ENCODE measurements around the gene GUCY2C.

The GUCY2C gene

GRCh38 chr12:14681190-14681589, 15.2 kb downstream of the GUCY2C start:
- no peak for DNase-seq

DNA sequence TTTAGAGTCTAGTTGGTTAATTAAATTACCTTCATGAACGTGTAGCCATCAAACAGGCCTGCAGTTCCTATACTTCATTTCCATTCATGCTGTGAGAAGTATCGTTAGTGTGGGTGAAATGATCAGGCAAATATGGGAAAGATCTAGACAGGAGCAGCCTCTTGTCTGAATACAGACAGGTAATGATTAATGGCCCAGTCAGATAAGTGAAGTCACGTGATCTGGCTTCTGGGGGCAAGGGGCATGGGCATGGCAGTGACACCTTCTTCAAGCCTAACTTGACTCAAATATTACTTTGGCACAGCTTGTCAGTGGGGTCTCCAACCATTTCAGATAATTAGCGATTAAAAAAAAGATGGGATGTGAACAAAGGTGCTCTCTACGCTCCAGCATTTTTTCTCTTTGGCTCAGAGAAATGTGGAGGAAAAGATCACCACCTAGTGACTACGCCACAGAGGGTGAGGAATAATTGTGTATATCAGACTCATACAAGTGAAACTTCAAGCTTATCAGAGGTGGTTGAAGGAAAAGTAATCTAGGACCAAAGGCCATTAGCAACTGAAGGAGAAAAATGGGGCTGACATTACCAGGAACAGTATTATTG, 17.8 kb downstream of the GUCY2C start:
- DNase-seq: no peak

GRCh38 chr12:14668591-14668990, 27.8 kb downstream of the GUCY2C start:
- no peak for DNase-seq

- DNase-seq: no peak
These were observed 30.7 kb downstream of the GUCY2C start for GRCh38 chr12:14665354-14666348.

- DNase-seq: no peak
These were observed 31.9 kb downstream of the GUCY2C start for GRCh38 chr12:14664434-14665023.

DNA sequence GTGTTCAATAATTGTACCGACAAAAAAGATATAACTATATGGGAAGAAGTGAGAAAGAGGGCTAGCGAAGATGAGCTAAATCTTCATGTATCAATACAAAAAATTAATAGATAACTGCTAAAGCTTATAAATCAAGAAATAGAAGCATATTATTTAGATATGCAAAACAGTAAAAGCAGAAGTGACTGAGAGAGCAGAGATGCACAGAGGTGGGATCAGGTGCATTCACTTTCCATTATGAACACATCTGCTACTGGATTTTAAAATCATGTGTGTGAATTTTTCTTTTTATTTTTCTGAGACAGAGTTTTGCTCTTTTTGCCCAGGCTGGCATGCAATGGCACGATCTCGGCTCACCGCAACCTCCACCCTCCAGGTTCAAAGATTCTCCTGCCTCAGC, 33.4 kb downstream of the GUCY2C start:
- DNase-seq: no peak

GRCh38 chr12:14656846-14657245, 39.6 kb downstream of the GUCY2C start:
- no peak for DNase-seq

DNA sequence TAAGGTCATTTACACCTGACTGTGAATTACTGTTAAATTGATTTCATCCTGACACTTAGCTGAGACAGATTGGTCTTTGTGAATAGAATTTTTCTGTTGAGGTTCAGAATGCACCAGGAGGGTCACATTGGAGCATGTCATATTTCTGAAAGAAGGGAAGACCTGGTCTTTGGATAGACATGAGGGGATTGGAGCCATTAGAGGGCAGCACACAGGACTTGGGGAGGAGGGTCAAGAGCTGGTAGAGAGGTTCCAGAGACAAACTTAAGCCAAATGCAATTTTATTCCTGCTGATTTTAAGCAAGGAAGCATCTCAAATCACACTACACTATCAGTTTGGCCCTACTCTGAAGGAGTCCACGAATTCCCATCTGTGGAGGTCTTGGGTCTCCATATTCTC, 41.1 kb downstream of the GUCY2C start:
- no peak for DNase-seq

- DNase-seq: no peak
These were observed 41.6 kb downstream of the GUCY2C start for GRCh38 chr12:14654842-14655241.

DNA sequence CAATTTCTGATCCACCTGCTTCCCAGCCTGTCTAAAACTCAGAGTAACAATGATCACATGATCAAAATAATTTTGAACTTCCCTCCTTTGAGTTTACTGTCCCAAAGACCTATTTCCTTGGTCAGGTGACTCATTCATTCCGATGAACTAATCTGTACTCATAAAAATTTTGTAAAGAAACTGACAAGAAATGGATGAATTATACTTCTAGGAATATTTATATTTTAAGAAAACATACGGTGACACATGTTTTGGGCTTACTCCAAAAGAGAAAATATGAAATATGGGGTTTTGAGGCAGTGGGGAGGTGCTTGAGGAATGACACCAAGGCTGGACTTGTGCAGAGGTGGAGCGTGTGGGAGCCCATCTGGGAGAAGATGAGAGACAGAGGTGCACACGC, 42.0 kb downstream of the GUCY2C start:
- DNase-seq: no peak

DNA sequence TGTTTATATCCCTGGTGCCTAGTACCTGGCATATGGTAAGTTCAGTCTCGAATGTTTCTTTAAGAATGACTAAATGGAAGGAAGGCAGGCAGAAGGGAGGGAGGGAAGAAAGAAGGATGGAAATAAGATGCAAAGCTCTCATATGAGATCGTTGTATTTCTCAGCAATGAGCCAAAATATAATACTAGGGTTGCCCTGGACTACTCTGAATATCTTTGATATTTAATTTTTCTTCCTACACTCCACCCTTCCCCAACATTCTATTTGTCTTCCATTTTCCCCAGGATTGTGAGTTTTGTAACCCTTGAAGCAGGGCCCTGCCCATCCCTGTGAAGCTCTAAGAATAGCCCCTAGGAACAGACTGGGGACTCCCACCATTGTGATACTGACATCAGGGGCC, 43.9 kb downstream of the GUCY2C start:
- DNase-seq: no peak

GRCh38 chr12:14651371-14651770, 45.0 kb downstream of the GUCY2C start:
- no peak for DNase-seq

DNA sequence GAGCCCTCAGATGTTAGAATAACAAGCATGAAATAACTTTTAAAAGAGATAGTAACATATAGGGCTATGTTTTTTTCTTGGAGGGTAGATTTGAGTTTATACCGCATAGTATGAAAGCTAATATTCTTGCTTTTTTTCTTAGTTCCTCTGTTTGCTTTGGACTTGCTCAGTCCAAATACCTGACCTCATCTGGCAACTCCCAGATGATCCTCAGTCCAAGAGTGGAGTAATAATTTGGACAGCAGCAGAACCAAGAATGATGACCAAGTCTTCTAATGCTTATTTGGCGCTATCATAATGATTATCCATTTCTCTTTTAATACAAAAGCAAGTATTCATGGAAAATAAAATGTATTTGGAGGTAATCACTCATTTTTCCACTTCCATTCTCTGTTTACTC, 45.6 kb downstream of the GUCY2C start:
- DNase-seq: no peak

DNA sequence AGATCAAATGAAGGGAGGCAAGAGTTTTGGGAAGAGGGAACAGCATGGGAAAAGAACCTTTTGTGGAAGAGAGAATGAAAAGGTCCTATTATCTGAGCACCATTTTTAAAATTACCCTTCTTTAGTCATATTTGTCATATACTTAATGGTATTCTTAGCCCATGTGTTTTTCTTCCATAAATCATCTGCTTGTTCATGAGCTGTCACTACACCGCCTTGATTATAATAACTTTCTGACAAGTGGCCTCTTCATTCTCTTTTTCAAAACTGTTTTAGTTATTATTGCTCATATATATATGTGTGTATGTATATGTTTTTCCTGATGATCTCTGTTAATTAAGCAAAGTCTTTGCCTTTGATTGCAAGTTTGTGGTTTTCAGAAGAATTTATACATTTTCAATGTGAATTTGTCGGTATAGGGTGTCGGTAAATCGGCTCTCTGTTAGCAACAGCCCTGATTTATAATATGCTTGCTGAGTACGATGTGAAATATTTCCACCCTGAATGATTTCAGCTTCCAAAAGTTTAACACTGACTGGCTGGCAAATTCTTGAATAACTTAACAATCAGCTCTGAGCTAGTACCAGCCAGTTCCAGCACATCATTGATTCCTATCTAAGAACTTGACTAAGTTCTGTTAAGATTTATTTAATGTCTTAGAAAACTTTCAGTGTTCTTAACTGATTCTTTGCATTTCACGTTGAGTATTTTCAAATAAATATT, 49.2 kb downstream of the GUCY2C start:
- DNase-seq: no peak

DNA sequence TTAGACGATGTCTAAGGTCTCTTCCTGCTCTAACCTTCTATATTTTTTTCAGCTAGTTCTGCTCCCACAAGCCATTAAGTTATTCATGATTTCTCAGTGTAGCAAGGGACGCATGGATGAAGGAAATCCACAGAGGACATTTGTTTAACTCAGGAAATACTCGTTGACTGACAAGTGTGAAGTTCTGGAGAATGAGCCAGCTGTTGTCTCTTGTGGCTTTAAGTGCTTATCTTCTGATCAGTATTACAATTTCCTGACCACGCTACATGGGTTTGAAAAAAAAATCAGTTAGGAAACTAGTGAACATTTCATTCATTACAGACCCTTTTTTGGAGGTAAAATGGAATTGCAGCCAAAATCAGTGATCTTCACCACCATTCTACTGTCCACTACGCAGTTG, 53.1 kb downstream of the GUCY2C start:
- DNase-seq: no peak

DNA sequence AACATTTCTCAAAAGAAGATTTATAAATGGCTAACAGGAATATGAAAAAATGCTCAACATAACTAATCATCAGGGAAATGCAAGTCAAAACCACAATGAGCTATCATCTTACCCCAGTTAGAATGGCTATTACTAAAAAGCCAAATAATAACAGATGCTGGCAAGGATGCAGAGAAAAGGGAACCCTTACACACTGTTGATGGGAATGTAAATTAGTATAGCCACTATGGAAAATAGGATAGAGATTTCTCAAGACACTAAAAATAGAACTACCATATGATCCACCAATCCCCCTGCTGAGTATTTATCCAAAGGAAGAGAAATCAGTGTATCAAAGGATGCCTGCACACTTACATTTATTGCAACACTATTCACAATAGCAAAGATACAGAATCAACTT, 58.3 kb downstream of the GUCY2C start:
- DNase-seq: no peak

GRCh38 chr12:14635776-14636175, 60.6 kb downstream of the GUCY2C start:
- no peak for DNase-seq

DNA sequence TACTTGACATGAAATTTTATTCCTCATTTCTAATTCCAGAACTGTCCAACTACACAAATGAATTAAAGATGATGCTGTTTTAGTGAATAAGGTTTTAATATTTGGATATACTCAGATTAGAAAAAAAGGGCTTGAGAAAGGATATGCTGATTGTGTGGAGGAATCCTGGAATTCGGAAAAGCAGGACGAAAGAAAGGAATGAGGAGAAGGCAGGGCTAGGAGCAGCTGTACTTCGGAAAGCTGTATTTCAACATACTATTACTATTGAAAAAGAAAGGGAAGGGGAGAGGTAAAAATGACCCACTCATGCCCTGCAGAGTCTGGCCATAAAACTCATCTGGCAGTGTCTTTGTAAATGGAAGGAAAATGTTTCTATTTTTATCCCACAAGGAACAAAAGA, 65.6 kb downstream of the GUCY2C start:
- no peak for DNase-seq

GRCh38 chr12:14629832-14630710, 66.3 kb downstream of the GUCY2C start:
- peak; percentile 69 for DNase-seq

GRCh38 chr12:14628771-14629170, 67.6 kb downstream of the GUCY2C start:
- no peak for DNase-seq

DNA sequence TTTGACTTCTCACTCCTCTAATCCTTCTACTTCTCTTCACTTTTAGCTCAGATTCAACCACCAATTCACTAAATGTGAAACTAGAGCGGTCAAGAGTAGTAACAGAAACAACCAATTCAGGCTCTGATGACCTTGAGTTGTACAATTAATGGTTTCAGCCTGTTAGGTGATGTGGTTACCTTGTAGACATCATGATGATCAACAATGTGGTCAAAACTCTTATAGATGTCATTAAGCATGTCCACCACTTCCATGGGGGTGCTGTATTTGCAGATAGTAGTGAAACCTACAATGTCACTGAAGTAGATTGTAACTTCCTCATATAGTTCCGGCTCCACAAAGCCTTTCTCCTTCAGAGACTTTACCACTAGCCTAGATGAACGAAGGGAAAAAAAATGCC, 74.6 kb downstream of the GUCY2C start:
- DNase-seq: no peak
